Endodermal cell (in vitro differentiated cells): ENCODE data around the gene SURF6. TPM values are rescaled to one million over a fixed set of nuclear protein-coding genes. Genes with fewer than 3 reads are reported as not detected.

Source experiments
- DNase-seq: peaks from one replicate; pipeline ENCODE4 v3.0.0-alpha.2; 2017
- H3K27ac ChIP-seq: 2 replicates; pipeline ENCODE4 v1.5.1; 2013; ENCODE audit warnings: mild to moderate bottlenecking, low read depth, low read length, moderate library complexity
- H3K27me3 ChIP-seq: 2 replicates; pipeline ENCODE4 v1.6.1; 2013; ENCODE audit warnings: mild to moderate bottlenecking, low read length, moderate library complexity; ENCODE audit not compliant: insufficient read depth, control insufficient read depth, poor library complexity, severe bottlenecking
- H3K36me3 ChIP-seq: 2 replicates; pipeline ENCODE4 v1.7.0; 2013; ENCODE audit warnings: mild to moderate bottlenecking, low read length, moderate library complexity; ENCODE audit not compliant: control insufficient read depth, insufficient read depth
- H3K4me1 ChIP-seq: one replicate; pipeline ENCODE4 v1.7.0; 2013; ENCODE audit warnings: low read length; ENCODE audit not compliant: control insufficient read depth, insufficient read depth
- H3K4me3 ChIP-seq: 2 replicates; pipeline ENCODE4 v1.5.1; 2013; ENCODE audit warnings: mild to moderate bottlenecking, low read length, moderate library complexity
- H3K9ac ChIP-seq: 2 replicates; pipeline ENCODE4 v1.6.1; 2013; ENCODE audit warnings: mild to moderate bottlenecking, low read length, moderate library complexity; ENCODE audit not compliant: poor library complexity, severe bottlenecking; ENCODE audit errors: extremely low read depth
- H3K9me3 ChIP-seq: 2 replicates; pipeline ENCODE4 v1.6.1; 2013; ENCODE audit warnings: mild to moderate bottlenecking, low read length, moderate library complexity; ENCODE audit not compliant: control insufficient read depth
- H3K27ac Mint-ChIP-seq: 2 replicates; pipeline ENCODE4 v1.8.0; 2020; ENCODE audit warnings: mixed read lengths
- H3K27me3 Mint-ChIP-seq: 2 replicates; pipeline ENCODE4 v1.8.0; 2021; ENCODE audit warnings: mild to moderate bottlenecking, mixed read lengths; ENCODE audit not compliant: insufficient read depth
- H3K36me3 Mint-ChIP-seq: 2 replicates; pipeline ENCODE4 v1.8.0; 2020; ENCODE audit warnings: low read depth, mixed read lengths
- H3K4me1 Mint-ChIP-seq: 2 replicates; pipeline ENCODE4 v1.8.0; 2020; ENCODE audit warnings: mixed read lengths
- H3K4me3 Mint-ChIP-seq: 2 replicates; pipeline ENCODE4 v1.8.0; 2020; ENCODE audit warnings: mild to moderate bottlenecking, moderate library complexity, mixed read lengths
- H3K9me3 Mint-ChIP-seq: 2 replicates; pipeline ENCODE4 v1.8.0; 2020; ENCODE audit warnings: mild to moderate bottlenecking, mixed read lengths
- CTCF ChIP-seq: fragments of 200-600 bp; sonication (generic); conservative IDR thresholded peaks from 2 replicates; pipeline ENCODE4 v1.5.0; 2021; ENCODE audit warnings: antibody characterized with exemption, mild to moderate bottlenecking
- WGBS, 2 experiments: methylation state at CpG; one replicate each; pipeline versions ENCODE4 v1.1.5 to v1.1.7; 2013; ENCODE audit warnings: missing lambda C conversion rate in 2 of 2, mixed read lengths in 1 of 2; ENCODE audit not compliant: insufficient coverage in 1 of 2, insufficient read length in 1 of 2; 5-methylcytosine and 5-hydroxymethylcytosine counted together
- total RNA-seq, 2 donors: library from RNA; stranded (reverse); fragmentation: NEBNext Ultra II Directional in 1 of 2; extraction: Animal tissue kit (Norgen Biotek cat#: 25700) in 1 of 2; gene quantifications; 2 replicates in 1 of 2; 3 replicates in 1 of 2; pipeline ENCODE4 v1.2.1, GENCODE V29; 2021

Gene SURF6
- total RNA-seq, 2 donors from 2014 or later, result 22.9 to 27.5 TPM

- Histone ChIP-seq H3K27me3 (no peaks in the 10 kb centered on the region), H3K4me1 (no peaks in the 10 kb centered on the region), H3K27ac (no peak overlapping the region), H3K36me3 (no peaks in the 10 kb centered on the region), H3K9me3 (no peaks in the 10 kb centered on the region), H3K9ac (no peak overlapping the region), H3K4me3 (no peak overlapping the region)
- H3K36me3 Mint-ChIP-seq, result no peaks in the 10 kb centered on the region
- H3K27me3 Mint-ChIP-seq, result peaks cover under 1% of the 10 kb centered on the region
- H3K4me1 Mint-ChIP-seq, result no peaks in the 10 kb centered on the region
- no peaks in the 10 kb centered on the region for H3K9me3 Mint-ChIP-seq
- no peak for TF ChIP-seq CTCF
- no peak for DNase-seq
- WGBS, 2 experiments, result 95% methylated on average over 3 of the region's 3 CpGs; no CpG with 5 or more reads in 1 of the 2 experiments
- no peak overlapping the region for H3K27ac Mint-ChIP-seq
- no peak overlapping the region for H3K4me3 Mint-ChIP-seq
Measured at GRCh38 chr9:133383438-133383837, 47.5 kb upstream of the SURF6 start.

GRCh38 chr9:133382507-133383141 lies 46.6 kb upstream of the SURF6 start:
- DNase-seq, result no peak
- H3K4me3 Mint-ChIP-seq, result no peak overlapping the region
- H3K36me3 ChIP-seq, result no peaks in the 10 kb centered on the region
- H3K9me3 ChIP-seq, result no peaks in the 10 kb centered on the region
- no peak overlapping the region for H3K9ac ChIP-seq
- no peaks in the 10 kb centered on the region for H3K36me3 Mint-ChIP-seq
- 88 to 93% methylated on average over 4 of the region's 4 CpGs for WGBS, 2 experiments
- peaks cover 6% of the 10 kb centered on the region for H3K27me3 Mint-ChIP-seq
- no peak overlapping the region for H3K27ac ChIP-seq
- H3K27ac Mint-ChIP-seq, result no peak overlapping the region
- no peaks in the 10 kb centered on the region for H3K4me1 Mint-ChIP-seq
- no peaks in the 10 kb centered on the region for H3K4me1 ChIP-seq
- no peak overlapping the region for H3K4me3 ChIP-seq
- H3K9me3 Mint-ChIP-seq, result peaks cover 2% of the 10 kb centered on the region
- H3K27me3 ChIP-seq, result no peaks in the 10 kb centered on the region
- TF ChIP-seq CTCF, result no peak

GRCh38 chr9:133380734-133381133 lies 44.7 kb upstream of the SURF6 start:
- H3K36me3 ChIP-seq, result no peaks in the 10 kb centered on the region
- no peak overlapping the region for H3K4me3 ChIP-seq
- TF ChIP-seq CTCF, result no peak
- 93 to 100% methylated on average over 1 to 4 of the region's 4 CpGs for WGBS, 2 experiments
- Mint-ChIP-seq H3K4me3 (no peak overlapping the region), H3K27ac (no peak overlapping the region), H3K36me3 (no peaks in the 10 kb centered on the region), H3K9me3 (peaks cover 9% of the 10 kb centered on the region), H3K4me1 (no peaks in the 10 kb centered on the region), H3K27me3 (peaks cover 11% of the 10 kb centered on the region)
- H3K9me3 ChIP-seq, result no peaks in the 10 kb centered on the region
- H3K27ac ChIP-seq, result no peak overlapping the region
- no peak overlapping the region for H3K9ac ChIP-seq
- no peaks in the 10 kb centered on the region for H3K27me3 ChIP-seq
- no peaks in the 10 kb centered on the region for H3K4me1 ChIP-seq
- no peak for DNase-seq
